Astrocyte of the spinal cord (primary cell): Measurements from ENCODE around the gene C19orf53.

ENCODE experiments used
- DNase-seq: peaks from one replicate; pipeline ENCODE4 v3.0.0; 2011; ENCODE audit warnings: low read depth, low spot score
- H3K4me3 ChIP-seq: 2 replicates; pipeline ENCODE4 v1.5.1; 2011; ENCODE audit warnings: low read depth, mild to moderate bottlenecking, low read length, moderate library complexity
- CTCF ChIP-seq: IDR thresholded peaks from 2 replicates; pipeline ENCODE4 v1.5.1; 2012; ENCODE audit warnings: low read depth, mild to moderate bottlenecking, low read length, inconsistent platforms
- in situ Hi-C: cut with HindIII; loops from 2 replicates; pipeline ENCODE4 v1.10.0; 2017; ENCODE audit warnings: low sequenced_read_pairs

Gene C19orf53

GRCh38 chr19:13734751-13735150 is 39.5 kb upstream of the C19orf53 start:
- TF ChIP-seq CTCF: no peak
- no peak overlapping the region for H3K4me3 ChIP-seq
- in situ Hi-C loops: no loop called here
- no peak for DNase-seq

- in situ Hi-C loops: no loop called here
- DNase-seq: no peak
- no peak for TF ChIP-seq CTCF
- no peak overlapping the region for H3K4me3 ChIP-seq
Observed at GRCh38 chr19:13738073-13738472, 36.2 kb upstream of the C19orf53 start.

GRCh38 chr19:13741893-13742292 is 32.4 kb upstream of the C19orf53 start:
- DNase-seq: no peak
- no peak overlapping the region for H3K4me3 ChIP-seq
- TF ChIP-seq CTCF: no peak
- in situ Hi-C loops: no loop called here

- no peak overlapping the region for H3K4me3 ChIP-seq
- in situ Hi-C loops: no loop called here
- TF ChIP-seq CTCF: no peak
- DNase-seq: no peak
Observed at GRCh38 chr19:13742756-13743155, 31.5 kb upstream of the C19orf53 start.

DNA sequence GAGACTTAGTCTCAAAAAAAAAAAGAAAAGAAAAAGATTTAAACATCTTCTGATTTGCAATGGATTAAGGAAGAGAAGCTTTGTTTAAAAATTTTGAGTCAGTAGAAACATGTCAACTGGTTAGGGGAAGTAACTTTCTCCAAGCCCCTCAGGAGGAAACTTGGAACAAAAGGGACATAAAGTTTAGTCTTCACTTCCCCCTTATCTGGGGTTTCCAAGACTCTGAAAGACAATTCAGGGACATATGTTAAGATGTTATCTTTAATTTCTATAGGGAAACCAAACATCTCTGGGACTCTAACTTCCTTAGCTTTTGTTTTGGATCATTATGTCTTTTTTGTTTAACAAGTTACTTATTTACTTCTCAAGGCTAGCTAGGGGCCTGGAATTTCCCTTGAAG is 30.1 kb upstream of the C19orf53 start:
- in situ Hi-C loops: no loop called here
- DNase-seq: no peak
- no peak overlapping the region for H3K4me3 ChIP-seq
- TF ChIP-seq CTCF: no peak

GRCh38 chr19:13747098-13747453 is 27.2 kb upstream of the C19orf53 start:
- peak overlapping the region; percentile 28 for H3K4me3 ChIP-seq
- TF ChIP-seq CTCF: no peak
- DNase-seq: no peak
- in situ Hi-C loops: no loop called here
